ENCODE results near the gene PPP1R13L.

Gene PPP1R13L

GRCh38 chr19:45355402-45355801, 49.5 kb downstream of the PPP1R13L start:
- H3K4me3 ChIP-seq (ENCODE audit: low read length), result no peak overlapping the region
- TF ChIP-seq ZNF274 (IDR thresholded peaks at IDR 0.05; ENCODE audit: low read depth, low read length), result no peak

GRCh38 chr19:45354241-45354842, 50.5 kb downstream of the PPP1R13L start:
- TF ChIP-seq ZNF274 (IDR thresholded peaks at IDR 0.05; ENCODE audit: low read depth, low read length), result no peak
- no peak overlapping the region for H3K4me3 ChIP-seq (ENCODE audit: low read length)

- H3K4me3 ChIP-seq (ENCODE audit: low read length), result no peak overlapping the region
- TF ChIP-seq ZNF274 (IDR thresholded peaks at IDR 0.05; ENCODE audit: low read depth, low read length), result no peak
Measured at GRCh38 chr19:45352914-45353796, 51.7 kb downstream of the PPP1R13L start.

GRCh38 chr19:45352471-45352870, 52.4 kb downstream of the PPP1R13L start:
- H3K4me3 ChIP-seq (ENCODE audit: low read length), result no peak overlapping the region
- no peak for TF ChIP-seq ZNF274 (IDR thresholded peaks at IDR 0.05; ENCODE audit: low read depth, low read length)

- no peak for TF ChIP-seq ZNF274 (IDR thresholded peaks at IDR 0.05; ENCODE audit: low read depth, low read length)
- no peak overlapping the region for H3K4me3 ChIP-seq (ENCODE audit: low read length)
Measured at GRCh38 chr19:45352062-45352461, 52.8 kb downstream of the PPP1R13L start.

GRCh38 chr19:45351401-45351952, 53.4 kb downstream of the PPP1R13L start:
- H3K4me3 ChIP-seq (ENCODE audit: low read length), result no peak overlapping the region
- no peak for TF ChIP-seq ZNF274 (IDR thresholded peaks at IDR 0.05; ENCODE audit: low read depth, low read length)

GRCh38 chr19:45350477-45351058, 54.3 kb downstream of the PPP1R13L start:
- TF ChIP-seq ZNF274 (IDR thresholded peaks at IDR 0.05; ENCODE audit: low read depth, low read length), result no peak

GRCh38 chr19:45349430-45349941, 55.4 kb downstream of the PPP1R13L start:
- H3K4me3 ChIP-seq (ENCODE audit: low read length), result no peak overlapping the region
- no peak for TF ChIP-seq ZNF274 (IDR thresholded peaks at IDR 0.05; ENCODE audit: low read depth, low read length)

More at GRCh38 chr19:45350477-45351058, 54.3 kb downstream of the PPP1R13L start:
- no peak overlapping the region for H3K4me3 ChIP-seq (ENCODE audit: low read length)

- no peak for TF ChIP-seq ZNF274 (IDR thresholded peaks at IDR 0.05; ENCODE audit: low read depth, low read length)
- H3K4me3 ChIP-seq (ENCODE audit: low read length), result no peak overlapping the region
Measured at GRCh38 chr19:45349126-45349415, 55.8 kb downstream of the PPP1R13L start.

GRCh38 chr19:45348367-45349125, 56.3 kb downstream of the PPP1R13L start:
- no peak for TF ChIP-seq ZNF274 (IDR thresholded peaks at IDR 0.05; ENCODE audit: low read depth, low read length)
- no peak overlapping the region for H3K4me3 ChIP-seq (ENCODE audit: low read length)

GRCh38 chr19:45347570-45348366, 57.1 kb downstream of the PPP1R13L start:
- no peak overlapping the region for H3K4me3 ChIP-seq (ENCODE audit: low read length)
- no peak for TF ChIP-seq ZNF274 (IDR thresholded peaks at IDR 0.05; ENCODE audit: low read depth, low read length)

- no peak overlapping the region for H3K4me3 ChIP-seq (ENCODE audit: low read length)
- no peak for TF ChIP-seq ZNF274 (IDR thresholded peaks at IDR 0.05; ENCODE audit: low read depth, low read length)
Measured at GRCh38 chr19:45346449-45346848, 58.4 kb downstream of the PPP1R13L start.

GRCh38 chr19:45345506-45345860, 59.4 kb downstream of the PPP1R13L start:
- no peak for TF ChIP-seq ZNF274 (IDR thresholded peaks at IDR 0.05; ENCODE audit: low read depth, low read length)

More at GRCh38 chr19:45345506-45345860, 59.4 kb downstream of the PPP1R13L start:
- no peak overlapping the region for H3K4me3 ChIP-seq (ENCODE audit: low read length)
